Body of pancreas (tissue), 4 donors: Measurements from ENCODE around the gene USP6NL.

Source experiments
- CTCF ChIP-seq, 7 experiments: fragments of 450-650 bp in 4 of 7; fragments of 200-600 bp in 3 of 7; sonication (generic) in 3 of 7; IDR thresholded peaks; one replicate each; pipeline ENCODE4 v1.5.1; 2016 to 2019; ENCODE audit warnings: antibody characterized with exemption in 7 of 7
- POLR2A ChIP-seq, 3 donors: fragments of 450-650 bp; IDR thresholded peaks; one replicate each; pipeline ENCODE4 v1.6.1; 2016; ENCODE audit warnings: antibody characterized with exemption in 3 of 3, mild to moderate bottlenecking in 2 of 3

DNA sequence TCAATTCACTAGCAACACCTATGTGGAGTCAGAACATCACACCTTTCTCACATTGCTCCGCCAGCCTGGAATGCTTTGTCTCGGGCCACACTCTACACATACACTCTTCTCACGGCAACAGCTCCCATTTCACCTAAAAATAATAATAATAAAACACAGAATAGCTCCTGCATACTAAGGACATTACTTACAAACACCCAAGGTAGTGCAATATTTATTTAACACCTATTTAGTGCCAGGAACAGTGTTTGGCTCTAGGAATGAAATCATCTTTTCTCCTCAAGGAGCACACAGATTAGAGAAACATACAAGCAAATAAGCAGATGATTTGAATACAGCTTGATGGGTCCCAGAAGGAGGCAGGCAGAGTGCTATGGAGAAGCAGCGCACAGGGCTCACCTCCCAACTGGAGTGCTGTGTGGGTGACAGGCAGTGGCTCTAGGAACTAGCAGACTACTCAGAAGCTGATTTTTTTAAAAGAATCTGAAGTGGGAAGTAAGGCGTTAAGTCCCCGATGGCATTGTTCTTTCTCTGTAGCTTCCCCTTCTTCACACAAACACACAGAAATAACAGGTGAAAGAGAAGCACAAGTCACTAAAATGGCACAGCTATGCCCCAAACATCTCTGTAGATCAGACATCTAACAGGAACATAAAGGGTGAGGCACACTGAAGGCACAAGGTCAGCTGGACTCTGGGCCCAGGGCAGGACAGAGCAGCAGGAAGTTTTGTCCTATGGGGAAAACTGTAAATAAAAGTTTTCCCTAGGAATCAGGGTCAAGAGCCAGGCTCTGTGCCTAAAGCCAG lies 16.7 kb downstream of the USP6NL start:
- TF ChIP-seq CTCF (IDR thresholded peaks at IDR 0.05), result no peak
- no peak for TF ChIP-seq POLR2A (IDR thresholded peaks at IDR 0.05)
